Measurements from ENCODE around the gene FMN1. TPM values are rescaled to one million over a fixed set of nuclear protein-coding genes. Genes with fewer than 3 reads are reported as not detected.

FMN1 gene
- total RNA-seq, 1 experiment from 2014 or later = 2.4 TPM

DNA sequence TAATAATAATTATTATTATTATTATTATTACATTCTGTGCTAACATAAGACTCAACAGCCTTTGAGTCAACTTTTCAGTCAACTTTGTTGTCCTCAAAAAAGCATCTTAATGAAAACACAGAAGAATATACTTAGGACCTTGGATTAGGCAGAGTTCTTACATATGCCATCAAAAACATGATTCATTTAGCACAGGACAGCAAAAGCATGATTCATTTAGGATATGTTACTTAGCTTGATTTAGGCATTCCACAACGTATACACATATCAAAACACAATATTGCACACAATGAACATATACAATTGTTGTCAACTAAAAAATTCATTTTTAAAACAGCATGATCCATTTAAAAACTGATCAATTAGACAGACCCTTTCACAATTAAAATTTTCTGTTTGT is 213.0 kb downstream of the FMN1 start:
- H4K20me1 ChIP-seq (ENCODE audit: low read length) = no peaks in the 10 kb centered on the region
- peaks cover 26% of the 10 kb centered on the region for H3K4me1 ChIP-seq (ENCODE audit: insufficient read depth, low read length)
- 0 out of 2 replicates have a peak overlapping the region, but pooled peaks have one; percentile 19 for H3K27ac ChIP-seq (ENCODE audit: low read length)
- TF ChIP-seq EZH2phosphoT487 (IDR thresholded peaks at IDR 0.05; ENCODE audit: borderline replicate concordance, low read length) = no peak
- TF ChIP-seq CTCF (conservative IDR thresholded peaks at IDR 0.05; ENCODE audit: low read depth, low read length) = no peak
- TF ChIP-seq EZH2 (IDR thresholded peaks at IDR 0.05; ENCODE audit: low read length, unreplicated experiment) = no peak
- no peaks in the 10 kb centered on the region for H3K79me2 ChIP-seq (ENCODE audit: low read length)
- H3K36me3 ChIP-seq (ENCODE audit: low read depth, low read length) = no peaks in the 10 kb centered on the region
- BruUV-seq (replicated peaks) = no TSS peak
- H3K9ac ChIP-seq (ENCODE audit: low read length) = no peak overlapping the region
- DNase-seq (peak; percentile 58), ATAC-seq (peak; percentile 42)
- H3K9me3 ChIP-seq (ENCODE audit: low read length) = no peaks in the 10 kb centered on the region
- CTCF ChIA-PET = interaction anchor here (0.6 kb wide), 1 partner anchor 25 kb away, joined by 4 read pairs; no protein-coding TSS in a partner anchor
- no peak overlapping the region for H2AFZ ChIP-seq (ENCODE audit: low read length)
- H3K4me2 ChIP-seq (ENCODE audit: low read length) = peak overlapping the region; percentile 8; the same call in 1 of the 2 replicates
- POLR2A ChIA-PET (ENCODE audit: unreplicated experiment) = no interaction called here
- intact Hi-C loops (cut with micrococcal nuclease) = loop anchor here (5.0 kb wide), 1 partner anchor 154 kb away; no protein-coding TSS in a partner anchor
- H3K9me2 ChIP-seq (replicated peaks; ENCODE audit: low read length) = no peaks in the 10 kb centered on the region
- no peaks in the 10 kb centered on the region for H3K27me3 ChIP-seq (ENCODE audit: low read length)
- peaks cover 3% of the 10 kb centered on the region for H3F3A ChIP-seq (ENCODE audit: low read length, unreplicated experiment)
- no peak overlapping the region for H3K4me3 ChIP-seq (ENCODE audit: low read length)

DNA sequence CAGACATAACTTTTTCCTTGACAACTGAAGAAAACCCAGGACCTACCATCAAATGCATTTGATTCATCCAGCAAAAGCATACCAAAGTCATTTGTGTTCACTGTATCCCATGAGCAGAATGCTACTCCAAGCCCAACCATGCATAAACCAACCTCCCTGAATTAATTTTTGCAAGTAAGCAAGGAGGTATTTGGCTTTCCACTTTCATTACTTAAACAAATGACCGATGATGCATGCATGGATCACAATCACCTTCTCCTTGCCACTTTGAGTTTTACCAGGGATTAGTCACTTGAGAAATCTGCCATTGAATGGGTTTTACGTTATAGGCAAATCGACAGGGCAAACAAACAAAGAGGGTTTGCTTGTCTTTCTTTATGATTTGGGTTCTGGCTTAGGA is 214.8 kb downstream of the FMN1 start:
- ATAC-seq (peak; percentile 93), DNase-seq (peak; percentile 92)
- Histone ChIP-seq H3K4me3 (ENCODE audit: low read length) (no peak overlapping the region), H4K20me1 (ENCODE audit: low read length) (no peaks in the 10 kb centered on the region), H3K4me2 (ENCODE audit: low read length) (peak overlapping the region; percentile 47), H3F3A (ENCODE audit: low read length, unreplicated experiment) (peaks cover 3% of the 10 kb centered on the region), H3K27ac (ENCODE audit: low read length) (peak overlapping the region; percentile 92), H3K36me3 (ENCODE audit: low read depth, low read length) (no peaks in the 10 kb centered on the region), H3K9me2 (replicated peaks; ENCODE audit: low read length) (no peaks in the 10 kb centered on the region), H3K9me3 (ENCODE audit: low read length) (no peaks in the 10 kb centered on the region), H3K4me1 (ENCODE audit: insufficient read depth, low read length) (peaks cover 26% of the 10 kb centered on the region), H3K27me3 (ENCODE audit: low read length) (no peaks in the 10 kb centered on the region), H2AFZ (ENCODE audit: low read length) (no peak overlapping the region), H3K9ac (ENCODE audit: low read length) (peak overlapping the region; percentile 58), H3K79me2 (ENCODE audit: low read length) (no peaks in the 10 kb centered on the region)
- intact Hi-C loops (cut with micrococcal nuclease) = loop anchor here (5.0 kb wide), 1 partner anchor 152 kb away; no protein-coding TSS in a partner anchor
- ChIA-PET CTCF (interaction anchor here (0.6 to 1.1 kb wide), 6 partner anchors 12 to 140 kb away, joined by 3 to 6 read pairs (median 4); no protein-coding TSS in a partner anchor), POLR2A (ENCODE audit: unreplicated experiment) (no interaction called here)
- BruUV-seq (replicated peaks) = no TSS peak
- no peak for TF ChIP-seq EZH2phosphoT487 (IDR thresholded peaks at IDR 0.05; ENCODE audit: borderline replicate concordance, low read length)
- TF ChIP-seq EZH2 (IDR thresholded peaks at IDR 0.05; ENCODE audit: low read length, unreplicated experiment) = no peak
- no peak for TF ChIP-seq CTCF (conservative IDR thresholded peaks at IDR 0.05; ENCODE audit: low read depth, low read length)

- no peaks in the 10 kb centered on the region for H3K27me3 ChIP-seq (ENCODE audit: low read length)
- no peaks in the 10 kb centered on the region for H4K20me1 ChIP-seq (ENCODE audit: low read length)
- no peaks in the 10 kb centered on the region for H3K9me2 ChIP-seq (replicated peaks; ENCODE audit: low read length)
- no peak overlapping the region for H3K4me2 ChIP-seq (ENCODE audit: low read length)
- peaks cover 30% of the 10 kb centered on the region for H3K4me1 ChIP-seq (ENCODE audit: insufficient read depth, low read length)
- H3K9ac ChIP-seq (ENCODE audit: low read length) = no peak overlapping the region
- CTCF ChIA-PET = no interaction called here
- POLR2A ChIA-PET (ENCODE audit: unreplicated experiment) = no interaction called here
- no peaks in the 10 kb centered on the region for H3K79me2 ChIP-seq (ENCODE audit: low read length)
- H3F3A ChIP-seq (ENCODE audit: low read length, unreplicated experiment) = peaks cover 3% of the 10 kb centered on the region
- ATAC-seq (no peak), DNase-seq (no peak)
- H3K27ac ChIP-seq (ENCODE audit: low read length) = no peak overlapping the region
- no peak overlapping the region for H2AFZ ChIP-seq (ENCODE audit: low read length)
- H3K36me3 ChIP-seq (ENCODE audit: low read depth, low read length) = no peaks in the 10 kb centered on the region
- H3K4me3 ChIP-seq (ENCODE audit: low read length) = no peak overlapping the region
- no TSS peak for BruUV-seq (replicated peaks)
- no peaks in the 10 kb centered on the region for H3K9me3 ChIP-seq (ENCODE audit: low read length)
- intact Hi-C loops (cut with micrococcal nuclease) = no loop called here
- TF ChIP-seq EZH2phosphoT487 (IDR thresholded peaks at IDR 0.05; ENCODE audit: borderline replicate concordance, low read length) (no peak), EZH2 (IDR thresholded peaks at IDR 0.05; ENCODE audit: low read length, unreplicated experiment) (no peak), CTCF (conservative IDR thresholded peaks at IDR 0.05; ENCODE audit: low read depth, low read length) (no peak)
These were observed 217.0 kb downstream of the FMN1 start for GRCh38 chr15:32977506-32977905.

Data from PC-3 (cell line).